Naive thymus-derived CD4-positive, alpha-beta T cell (primary cell): Measurements from ENCODE around the gene BCL11A. TPM values are rescaled to one million over a fixed set of nuclear protein-coding genes. Genes with fewer than 3 reads are reported as not detected.
A peak's percentile ranks its signal among the peaks of the same experiment; 100 is the strongest.

ENCODE experiments used
- ATAC-seq: fragments of 150-1000 bp; cut with Tn5 transposase; 2 replicates; pipeline ENCODE4 v1.10.0; 2021; ENCODE audit warnings: mild to moderate bottlenecking, moderate library complexity
- CTCF ChIA-PET: fragments of 350-600 bp; sonication (Branson Sonifier 250); formaldehyde crosslinking; loops from one replicate; lab custom pipeline; 2021; ENCODE audit warnings: antibody characterized with exemption; lab: Charles Lee
- POLR2A ChIA-PET: fragments of 350-600 bp; sonication (Branson Sonifier 250); formaldehyde crosslinking; loops from one replicate; lab custom pipeline; 2021; ENCODE audit warnings: antibody characterized with exemption, inconsistent platforms; lab: Charles Lee
- DNase-seq, 9 donors: peaks; one replicate each; pipeline versions ENCODE4 v3.0.0 to v3.0.0-alpha.2; 2020 to 2022; ENCODE audit warnings: mixed read lengths in 1 of 9
- H3K27ac ChIP-seq: one replicate; pipeline ENCODE4 v1.7.0; 2013; ENCODE audit warnings: mild to moderate bottlenecking, low read depth, low read length, moderate library complexity
- H3K27me3 ChIP-seq, 2 donors: one replicate each; pipeline ENCODE4 v1.7.0; 2013; ENCODE audit warnings: low read length in 2 of 2, mild to moderate bottlenecking in 2 of 2, moderate library complexity in 2 of 2; ENCODE audit not compliant: control insufficient read depth in 2 of 2, insufficient read depth in 2 of 2
- H3K36me3 ChIP-seq, 3 experiments: 1 replicate in 2 of 3; 2 replicates in 1 of 3; pipeline ENCODE4 v1.7.0; 2013; ENCODE audit warnings: low read length in 3 of 3, mild to moderate bottlenecking in 3 of 3, moderate library complexity in 1 of 3; ENCODE audit not compliant: insufficient read depth in 3 of 3, control insufficient read depth in 2 of 3
- H3K4me1 ChIP-seq, 2 donors: one replicate each; pipeline ENCODE4 v1.7.0; 2013; ENCODE audit warnings: low read length in 2 of 2, mild to moderate bottlenecking in 2 of 2, moderate library complexity in 1 of 2; ENCODE audit not compliant: control insufficient read depth in 2 of 2, insufficient read depth in 2 of 2
- H3K4me3 ChIP-seq: 2 replicates; pipeline ENCODE4 v1.7.0; 2013; ENCODE audit warnings: mild to moderate bottlenecking, low read length
- H3K9me3 ChIP-seq, 3 experiments: 1 replicate in 2 of 3; 2 replicates in 1 of 3; pipeline ENCODE4 v1.7.0; 2013; ENCODE audit warnings: low read length in 3 of 3; ENCODE audit not compliant: control insufficient read depth in 2 of 3
- H3K27ac Mint-ChIP-seq, 9 donors: one replicate each; pipeline ENCODE4 v1.8.0; 2020 to 2022; ENCODE audit warnings: mixed read lengths in 9 of 9, mild to moderate bottlenecking in 8 of 9, moderate library complexity in 5 of 9, inconsistent platforms in 2 of 9
- H3K27me3 Mint-ChIP-seq, 5 donors: one replicate each; pipeline ENCODE4 v1.8.0; 2021 to 2022; ENCODE audit warnings: mixed read lengths in 5 of 5, mild to moderate bottlenecking in 1 of 5
- H3K36me3 Mint-ChIP-seq, 5 donors: one replicate each; pipeline ENCODE4 v1.8.0; 2020 to 2022; ENCODE audit warnings: mixed read lengths in 5 of 5, mild to moderate bottlenecking in 3 of 5, inconsistent platforms in 1 of 5
- H3K4me1 Mint-ChIP-seq, 7 donors: one replicate each; pipeline ENCODE4 v1.8.0; 2020 to 2022; ENCODE audit warnings: mixed read lengths in 7 of 7, mild to moderate bottlenecking in 3 of 7, inconsistent platforms in 1 of 7
- H3K4me3 Mint-ChIP-seq, 10 donors: one replicate each; pipeline ENCODE4 v1.8.0; 2020 to 2022; ENCODE audit warnings: mild to moderate bottlenecking in 10 of 10, mixed read lengths in 10 of 10, moderate library complexity in 6 of 10, inconsistent platforms in 2 of 10
- H3K9me3 Mint-ChIP-seq, 11 donors: one replicate each; pipeline ENCODE4 v1.8.0; 2020 to 2022; ENCODE audit warnings: mixed read lengths in 11 of 11, mild to moderate bottlenecking in 4 of 11, inconsistent platforms in 1 of 11, moderate library complexity in 1 of 11
- intact Hi-C, 2 donors: fragments of 100-400 bp; cut with micrococcal nuclease; formaldehyde crosslinking; loops; one replicate each; pipeline ENCODE4 v1.15.1; 2023
- polyA plus RNA-seq, 2 donors: library from polyadenylated mRNA; unstranded; fragments of 300-500 nt; fragmentation: Illumina TruSeq; gene quantifications; one replicate each; pipeline ENCODE4 v1.2.3, GENCODE V29; 2021
- total RNA-seq, 6 experiments: library from RNA in 5 of 6; stranded (reverse) in 5 of 6; gene quantifications; 1 replicate in 5 of 6; 2 replicates in 1 of 6; pipeline ENCODE4 v1.2.3 and lab custom pipeline; 2021 to 2026

Gene BCL11A
- total and polyA plus RNA-seq, 7 experiments from 2014 or later, result 1.5 to 26.2 (median 2.5) TPM; not detected in 1

DNA sequence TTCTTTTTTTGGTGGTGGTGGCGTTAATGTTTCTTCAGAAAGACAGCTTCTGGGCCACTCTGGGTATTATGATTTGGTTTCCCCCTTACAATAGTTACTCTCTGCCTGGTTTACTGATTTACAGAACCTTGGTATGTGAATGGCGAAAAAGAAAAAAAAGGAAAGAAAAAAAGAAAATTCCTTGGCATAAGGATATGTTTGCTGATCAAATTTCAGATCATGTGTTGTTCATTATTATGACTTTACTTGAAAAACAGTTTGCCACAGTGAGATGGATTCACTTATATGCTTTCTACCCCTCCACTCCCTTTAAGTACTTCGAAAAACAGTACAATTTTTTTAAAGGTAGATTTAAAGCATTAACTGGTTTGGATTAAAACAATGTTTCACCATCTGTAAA is 21.0 kb downstream of the BCL11A start:
- Mint-ChIP-seq H3K27me3 (peaks cover 53 to 70% (median 60%) of the 10 kb centered on the region in 5 donors), H3K4me1 (peaks cover 0 to 23% (median 0%) of the 10 kb centered on the region in 7 donors), H3K9me3 (peaks cover 0 to 2% (median 0%) of the 10 kb centered on the region in 11 donors), H3K4me3 (no peak overlapping the region), H3K27ac (no peak overlapping the region), H3K36me3 (no peaks in the 10 kb centered on the region)
- CTCF ChIA-PET, result no interaction called here
- Histone ChIP-seq H3K4me3 (no peak overlapping the region), H3K9me3 (no peaks in the 10 kb centered on the region), H3K27me3 (no peaks in the 10 kb centered on the region), H3K36me3 (no peaks in the 10 kb centered on the region), H3K27ac (no peak overlapping the region), H3K4me1 (no peaks in the 10 kb centered on the region)
- ATAC-seq, result no peak
- intact Hi-C loops, result no loop called here
- DNase-seq, result no peak
- POLR2A ChIA-PET, result no interaction called here

DNA sequence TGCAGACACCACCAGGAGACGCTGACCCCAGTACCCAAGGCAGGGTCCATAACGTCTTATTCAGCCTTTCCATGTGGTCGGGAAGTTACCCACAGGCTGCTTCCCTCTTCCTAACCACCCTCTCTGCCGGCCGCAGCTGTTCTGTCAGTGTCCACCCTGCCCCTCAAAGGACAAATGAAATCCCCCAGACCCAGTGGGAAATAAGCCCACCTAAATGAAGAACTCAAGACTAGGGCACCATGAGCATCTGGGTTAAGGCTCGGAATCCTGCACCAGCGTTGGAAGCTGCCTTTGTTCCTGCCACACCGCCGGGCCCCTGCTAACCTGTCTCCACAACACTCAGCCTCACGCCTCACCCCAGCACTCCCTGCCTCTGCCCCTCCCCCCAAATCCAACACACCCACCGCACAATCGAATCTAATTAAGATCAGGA is 21.7 kb downstream of the BCL11A start:
- H3K4me3 ChIP-seq, result no peak overlapping the region
- H3K4me1 Mint-ChIP-seq, result peaks cover 0 to 24% (median 0%) of the 10 kb centered on the region in 7 donors
- H3K27me3 ChIP-seq, result no peaks in the 10 kb centered on the region
- no peak overlapping the region for H3K27ac ChIP-seq
- no peaks in the 10 kb centered on the region for H3K4me1 ChIP-seq
- ChIA-PET CTCF (no interaction called here), POLR2A (no interaction called here)
- intact Hi-C loops, result no loop called here
- DNase-seq (no peak), ATAC-seq (no peak)
- H3K36me3 Mint-ChIP-seq, result no peaks in the 10 kb centered on the region
- H3K9me3 Mint-ChIP-seq, result peaks cover 0 to 2% (median 0%) of the 10 kb centered on the region in 11 donors
- no peaks in the 10 kb centered on the region for H3K9me3 ChIP-seq
- peaks cover 52 to 70% (median 62%) of the 10 kb centered on the region in 5 donors for H3K27me3 Mint-ChIP-seq
- no peaks in the 10 kb centered on the region for H3K36me3 ChIP-seq
- H3K4me3 Mint-ChIP-seq, result no peak overlapping the region
- no peak overlapping the region for H3K27ac Mint-ChIP-seq

DNA sequence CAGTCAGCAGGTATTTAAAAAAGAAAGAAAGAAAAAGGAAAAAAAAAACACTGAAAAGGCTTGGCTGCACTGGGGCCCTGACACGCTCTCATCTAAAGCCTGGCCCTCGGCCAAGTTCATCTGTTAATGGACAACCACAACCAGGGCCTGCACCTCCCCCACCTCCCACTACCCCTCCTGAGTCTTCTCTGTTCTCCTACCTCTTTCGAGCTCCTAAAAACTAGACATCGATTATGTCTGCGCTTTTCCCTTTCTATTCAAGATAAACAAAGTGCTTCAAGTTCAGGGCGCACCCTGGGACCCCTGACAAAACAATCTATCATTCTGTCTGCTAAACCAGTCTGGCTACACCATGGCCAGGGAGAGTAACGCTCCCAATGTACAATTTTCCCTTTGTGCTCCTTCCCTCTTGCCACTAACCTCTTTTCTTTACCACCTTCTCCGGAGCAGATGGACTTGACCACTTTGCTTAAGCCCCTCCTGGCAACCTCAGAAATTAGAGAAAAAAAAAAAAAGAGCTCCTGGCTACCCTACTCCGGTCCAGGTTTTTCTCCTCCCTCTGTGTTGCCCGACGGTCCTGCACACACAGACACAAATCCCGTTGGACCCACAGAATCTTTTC is 22.7 kb downstream of the BCL11A start:
- Mint-ChIP-seq H3K4me1 (peaks cover 0 to 24% (median 4%) of the 10 kb centered on the region in 7 donors), H3K27ac (peak overlapping the region in 1 of 9 donors; percentile 24), H3K27me3 (peaks cover 46 to 64% (median 56%) of the 10 kb centered on the region in 5 donors), H3K36me3 (no peaks in the 10 kb centered on the region), H3K9me3 (peaks cover 0 to 2% (median 0%) of the 10 kb centered on the region in 11 donors), H3K4me3 (peak overlapping the region in 2 of 10 donors; percentile 45 to 48)
- Histone ChIP-seq H3K9me3 (no peaks in the 10 kb centered on the region), H3K4me1 (no peaks in the 10 kb centered on the region), H3K36me3 (no peaks in the 10 kb centered on the region), H3K27ac (no peak overlapping the region), H3K27me3 (no peaks in the 10 kb centered on the region), H3K4me3 (no peak overlapping the region)
- intact Hi-C loops, result no loop called here
- POLR2A ChIA-PET, result no interaction called here
- DNase-seq (no peak), ATAC-seq (no peak)
- CTCF ChIA-PET, result no interaction called here

DNA sequence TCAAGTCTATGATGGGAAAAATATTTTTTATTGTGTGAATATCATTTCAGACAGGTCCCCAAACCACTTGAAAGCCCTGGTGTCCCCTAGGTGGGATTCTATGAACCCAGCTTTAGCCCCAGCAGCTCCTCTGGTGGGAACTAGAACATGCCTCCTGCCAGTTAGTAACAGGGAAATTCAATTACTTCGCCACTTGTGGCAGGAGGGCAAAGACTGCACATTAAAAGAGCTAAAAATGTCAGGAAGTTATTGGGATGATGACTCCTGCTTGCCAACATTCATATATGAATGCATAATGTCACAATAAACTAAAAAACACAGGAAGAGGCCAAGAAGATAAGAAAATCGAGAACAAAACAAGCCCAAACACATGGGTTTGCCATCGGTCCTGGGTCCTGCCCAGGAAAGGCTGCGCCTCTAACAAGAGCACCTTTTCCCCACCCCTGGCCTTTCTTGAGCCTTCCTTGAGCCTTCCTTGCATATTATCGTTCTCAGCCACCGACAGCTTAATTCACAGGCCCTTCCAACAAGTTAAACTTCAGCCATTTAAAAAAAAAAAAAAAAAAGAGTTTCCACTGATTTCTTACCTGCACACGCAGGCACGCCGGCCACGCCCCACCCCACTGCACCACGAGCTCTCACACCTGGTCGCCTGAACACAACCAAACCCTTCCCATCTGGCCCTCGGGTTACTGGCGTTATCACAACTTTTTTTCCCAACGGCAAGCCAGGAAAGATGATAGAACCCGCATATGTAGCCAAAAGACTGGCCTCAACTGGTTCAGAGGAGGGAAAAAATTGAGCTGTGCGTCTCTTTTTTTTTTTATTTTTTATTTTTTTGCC is 23.4 kb downstream of the BCL11A start:
- H3K27me3 ChIP-seq, result no peaks in the 10 kb centered on the region
- ATAC-seq (no peak), DNase-seq (no peak)
- Mint-ChIP-seq H3K9me3 (peaks cover 0 to 2% (median 0%) of the 10 kb centered on the region in 11 donors), H3K27me3 (peaks cover 40 to 64% (median 50%) of the 10 kb centered on the region in 5 donors), H3K4me1 (peaks cover 0 to 27% (median 6%) of the 10 kb centered on the region in 7 donors), H3K4me3 (peak overlapping the region in 4 of 10 donors; percentile 8 to 60 (median 34)), H3K36me3 (no peaks in the 10 kb centered on the region), H3K27ac (peak overlapping the region in 2 of 9 donors; percentile 9 to 25)
- no peaks in the 10 kb centered on the region for H3K36me3 ChIP-seq
- H3K4me1 ChIP-seq, result no peaks in the 10 kb centered on the region
- H3K9me3 ChIP-seq, result no peaks in the 10 kb centered on the region
- intact Hi-C loops, result no loop called here
- no peak overlapping the region for H3K4me3 ChIP-seq
- ChIA-PET CTCF (no interaction called here), POLR2A (no interaction called here)
- H3K27ac ChIP-seq, result no peak overlapping the region

DNA sequence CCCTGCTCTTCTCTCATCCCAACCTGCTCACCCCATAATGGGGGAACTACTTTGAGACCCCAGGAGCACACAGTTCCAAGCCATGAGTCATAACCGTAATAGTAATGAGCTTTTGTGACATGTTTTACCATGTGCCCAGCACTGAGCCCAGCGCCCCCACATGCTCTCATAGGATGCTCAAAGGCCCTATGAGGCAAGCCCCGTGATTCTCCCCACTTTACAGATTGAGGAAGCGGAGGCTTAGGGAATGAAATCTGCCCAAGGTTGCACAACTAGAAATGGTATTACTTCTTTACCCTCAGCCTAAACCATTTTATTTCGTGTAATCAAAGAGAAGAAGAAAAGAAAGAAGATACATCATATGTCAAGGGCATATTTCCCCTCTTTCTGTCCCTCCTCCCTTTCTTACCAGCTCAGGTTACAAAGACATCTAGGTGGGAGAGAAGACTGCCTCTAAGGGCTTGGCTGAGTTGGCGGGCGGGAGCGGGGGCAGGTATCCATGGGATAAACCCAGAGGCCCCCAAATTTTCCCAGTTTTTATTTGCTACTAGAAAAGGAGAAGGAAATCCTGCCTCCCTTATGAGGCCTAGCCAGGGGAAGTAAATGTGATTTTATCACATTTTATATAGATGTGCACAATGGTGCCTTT is 24.2 kb downstream of the BCL11A start:
- no peak overlapping the region for H3K27ac Mint-ChIP-seq
- peaks cover 39 to 67% (median 46%) of the 10 kb centered on the region in 5 donors for H3K27me3 Mint-ChIP-seq
- no peaks in the 10 kb centered on the region for H3K9me3 ChIP-seq
- no peaks in the 10 kb centered on the region for H3K4me1 ChIP-seq
- peaks cover 0 to 27% (median 6%) of the 10 kb centered on the region in 7 donors for H3K4me1 Mint-ChIP-seq
- H3K27ac ChIP-seq, result no peak overlapping the region
- H3K27me3 ChIP-seq, result no peaks in the 10 kb centered on the region
- ChIA-PET POLR2A (no interaction called here), CTCF (no interaction called here)
- no peak overlapping the region for H3K4me3 ChIP-seq
- intact Hi-C loops, result no loop called here
- no peaks in the 10 kb centered on the region for H3K36me3 Mint-ChIP-seq
- no peak overlapping the region for H3K4me3 Mint-ChIP-seq
- H3K9me3 Mint-ChIP-seq, result peaks cover 0 to 2% (median 0%) of the 10 kb centered on the region in 11 donors
- no peaks in the 10 kb centered on the region for H3K36me3 ChIP-seq
- DNase-seq, result no peak
- ATAC-seq, result peak; percentile 49

DNA sequence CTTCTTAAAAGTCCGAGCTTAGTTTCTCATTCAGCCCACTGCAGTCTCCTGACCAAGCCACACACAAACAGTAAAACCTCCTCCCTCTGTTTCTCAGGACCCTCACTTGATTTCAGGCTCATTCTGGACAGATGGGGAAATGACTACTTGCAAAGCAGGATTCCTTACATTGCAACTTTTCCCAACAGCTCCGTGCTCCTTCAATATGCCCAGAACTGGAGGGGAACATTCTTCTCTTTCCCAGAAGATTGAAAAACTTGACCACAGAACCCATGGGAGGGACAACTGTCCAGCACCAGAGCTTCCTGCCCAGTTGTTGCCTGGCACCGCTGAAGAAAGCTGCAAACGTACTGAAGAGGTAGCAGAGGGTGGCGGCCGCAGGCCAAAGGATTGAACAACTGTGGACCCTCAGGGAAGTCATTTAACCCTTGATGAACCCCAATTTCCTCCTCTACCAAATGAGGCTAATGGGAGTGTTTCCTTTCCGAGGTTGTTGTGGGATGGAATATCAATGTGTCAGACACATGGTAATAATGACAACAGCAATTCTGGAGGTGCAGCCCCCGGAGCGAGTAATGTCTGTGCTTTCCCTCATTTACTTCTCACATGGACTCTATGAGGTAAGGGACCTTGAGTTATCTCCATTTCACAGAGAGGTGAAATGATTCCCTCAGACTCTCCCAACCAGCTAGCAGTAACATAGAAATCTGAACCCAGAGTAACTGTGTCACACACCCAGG is 25.0 kb downstream of the BCL11A start:
- H3K4me1 ChIP-seq, result no peaks in the 10 kb centered on the region
- Mint-ChIP-seq H3K36me3 (no peaks in the 10 kb centered on the region), H3K4me3 (no peak overlapping the region), H3K4me1 (peaks cover 0 to 27% (median 6%) of the 10 kb centered on the region in 7 donors), H3K27ac (peak overlapping the region in 1 of 9 donors; percentile 43), H3K9me3 (peaks cover 0 to 2% (median 0%) of the 10 kb centered on the region in 11 donors), H3K27me3 (peaks cover 39 to 71% (median 44%) of the 10 kb centered on the region in 5 donors)
- intact Hi-C loops, result no loop called here
- H3K4me3 ChIP-seq, result no peak overlapping the region
- POLR2A ChIA-PET, result no interaction called here
- H3K27ac ChIP-seq, result no peak overlapping the region
- CTCF ChIA-PET, result no interaction called here
- peak; percentile 18 for ATAC-seq
- no peaks in the 10 kb centered on the region for H3K27me3 ChIP-seq
- no peak for DNase-seq
- H3K9me3 ChIP-seq, result no peaks in the 10 kb centered on the region
- H3K36me3 ChIP-seq, result no peaks in the 10 kb centered on the region
